ENCODE measurements around the gene PCBD1.
"Not testable (repeated sequence)": the region's sequence is repeated elsewhere in the genome, so short reads cannot be mapped to it uniquely, and the experiment has no call there.

The PCBD1 gene

DNA sequence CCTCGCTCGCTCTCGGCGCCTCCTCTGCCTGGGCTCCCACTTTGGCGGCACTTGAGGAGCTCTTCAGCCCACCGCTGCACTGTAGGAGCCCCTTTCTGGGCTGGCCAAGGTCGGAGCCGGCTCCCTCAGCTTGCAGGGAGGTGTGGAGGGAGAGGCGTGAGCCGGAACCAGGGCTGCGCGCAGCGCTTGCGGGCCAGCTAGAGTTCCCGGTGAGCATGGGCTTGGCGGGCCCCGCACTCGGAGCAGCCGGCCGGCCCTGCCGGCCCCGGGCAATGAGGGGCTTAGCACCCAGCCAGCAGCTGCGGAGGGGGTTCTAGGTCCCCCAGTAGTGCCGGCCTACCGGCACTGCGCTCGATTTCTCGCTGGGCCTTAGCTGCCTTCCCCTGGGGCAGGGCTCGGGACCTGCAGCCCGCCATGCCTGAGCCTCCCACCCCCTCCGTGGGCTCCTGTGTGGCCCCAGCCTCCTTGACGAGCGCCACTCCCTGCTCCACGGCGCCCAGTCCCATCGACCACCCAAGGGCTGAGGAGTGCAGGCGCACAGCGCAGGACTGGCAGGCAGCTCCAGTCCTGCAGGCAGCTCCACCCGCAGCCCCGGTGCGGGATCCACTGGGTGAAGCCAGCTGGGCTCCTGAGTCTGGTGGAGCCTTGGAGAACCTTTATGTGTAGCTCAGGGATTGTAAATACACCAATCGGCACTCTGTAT is 26.7 kb downstream of the PCBD1 start:
- DNase-seq = not testable (repeated sequence)

DNA sequence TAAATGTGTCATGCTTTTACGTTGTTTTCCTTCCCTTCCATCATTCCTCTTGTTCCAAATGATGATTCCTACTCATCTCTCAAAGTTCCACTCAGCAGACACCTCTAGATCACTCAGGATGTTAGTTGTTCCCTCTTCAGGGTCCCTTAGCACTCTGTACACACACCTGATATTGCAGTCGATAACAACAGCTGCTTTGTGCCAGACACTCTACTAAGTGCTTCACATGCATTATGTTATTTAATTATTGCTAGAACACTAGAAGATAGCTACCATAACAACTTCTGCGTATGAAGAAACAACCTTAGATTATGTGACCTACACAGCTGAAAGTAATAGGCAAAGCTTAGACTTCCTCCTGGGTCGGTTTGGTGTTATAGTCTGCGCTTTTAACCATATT is 29.6 kb downstream of the PCBD1 start:
- no peak for DNase-seq

DNA sequence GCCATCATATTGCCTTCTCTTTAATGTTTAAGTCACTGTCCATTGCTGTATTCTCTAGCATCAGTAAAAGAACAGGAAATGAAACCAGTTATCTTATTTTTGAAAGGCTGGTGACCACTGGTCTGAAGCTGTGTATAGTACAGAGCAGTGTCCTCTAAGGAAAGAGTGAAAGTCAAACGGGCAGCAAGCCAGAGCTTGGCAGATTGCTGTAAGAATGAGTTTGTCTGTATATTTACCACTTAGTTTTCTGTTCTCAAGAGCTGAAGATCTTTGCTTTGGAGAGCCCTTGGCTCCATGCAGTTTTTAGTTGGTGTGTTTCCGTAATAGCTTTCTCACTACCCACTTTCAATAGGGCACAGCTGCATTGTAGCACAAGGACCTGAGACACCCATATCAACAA is 31.9 kb downstream of the PCBD1 start:
- DNase-seq = no peak

DNA sequence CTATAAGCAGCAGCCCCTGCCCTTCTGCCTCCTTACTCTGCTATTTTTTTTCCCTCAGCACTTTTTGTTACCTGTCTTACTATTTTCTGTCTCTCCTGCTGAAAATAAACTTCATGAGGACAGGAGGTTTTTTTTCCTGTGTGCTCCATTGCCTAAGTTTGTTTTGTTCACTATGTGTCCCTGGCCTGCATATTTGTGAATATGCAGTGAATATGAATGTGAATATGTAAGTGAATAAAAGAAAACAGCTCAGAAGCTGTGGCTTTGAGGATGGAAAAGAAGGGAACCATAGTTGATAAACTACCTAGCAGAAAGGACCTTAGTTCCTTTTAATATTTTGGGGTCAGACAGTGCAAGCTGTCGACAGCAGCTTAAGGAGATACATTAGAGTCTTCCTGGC is 34.9 kb downstream of the PCBD1 start:
- DNase-seq = no peak

DNA sequence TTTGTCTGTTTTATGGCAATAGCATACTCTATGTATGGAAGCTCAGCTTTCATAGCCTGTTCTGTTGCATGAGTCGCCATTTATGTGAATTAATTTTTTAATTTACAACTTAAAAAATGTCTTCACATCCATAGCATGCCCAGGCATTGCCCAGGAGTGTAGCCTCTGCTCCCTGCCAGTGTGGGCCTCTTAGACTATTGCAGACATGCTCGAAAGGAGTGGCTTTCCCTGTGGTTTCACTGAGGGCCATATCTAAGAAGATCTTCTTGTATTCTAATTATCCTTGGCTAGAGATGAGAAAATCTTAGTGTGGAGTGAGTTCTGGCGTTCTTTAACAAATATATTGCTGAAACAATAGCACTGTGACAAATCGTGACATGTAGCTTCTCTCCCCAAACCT is 35.3 kb downstream of the PCBD1 start:
- DNase-seq = no peak

DNA sequence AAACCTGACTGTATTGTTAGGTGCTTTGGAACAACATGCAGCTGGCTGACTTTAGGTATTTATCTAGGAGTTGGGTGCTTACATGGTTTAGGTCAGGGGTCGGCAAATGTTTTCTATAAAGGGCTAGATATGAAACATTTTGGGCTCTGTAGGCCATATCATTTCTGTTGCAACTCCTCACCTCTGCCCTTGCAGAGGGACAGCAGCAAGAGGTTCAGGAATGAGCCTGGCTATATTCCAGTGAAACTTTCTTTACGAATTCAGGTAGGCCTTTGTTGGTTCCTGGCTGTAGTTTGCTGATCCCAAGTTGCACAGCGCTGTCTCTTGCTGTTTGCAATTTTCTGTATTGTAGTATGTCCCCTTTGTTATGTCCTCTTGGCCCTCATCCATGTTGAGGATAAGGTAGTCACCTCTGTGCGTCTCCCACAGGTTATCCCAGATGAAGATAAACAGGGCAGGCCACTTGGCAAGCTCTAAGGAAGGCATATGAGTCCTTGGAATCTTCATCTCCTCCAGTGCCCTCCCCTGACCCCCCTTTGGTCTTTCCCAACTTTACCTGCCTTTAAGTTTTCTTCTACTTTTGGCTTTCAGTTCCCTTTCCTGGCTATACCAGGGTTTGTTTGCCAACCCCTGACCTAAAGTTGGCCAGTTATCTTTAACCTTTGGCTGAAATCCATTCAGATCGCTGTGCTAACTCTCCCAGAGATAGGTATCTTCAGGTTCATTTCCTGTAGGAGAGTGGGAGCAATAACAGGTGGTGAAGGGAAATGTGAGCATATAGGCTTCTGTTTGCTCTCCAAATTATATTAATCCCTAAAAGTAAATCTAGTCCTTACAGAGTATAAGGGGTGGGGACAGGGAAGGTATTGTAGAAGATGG is 36.5 kb downstream of the PCBD1 start:
- DNase-seq = no peak

DNA sequence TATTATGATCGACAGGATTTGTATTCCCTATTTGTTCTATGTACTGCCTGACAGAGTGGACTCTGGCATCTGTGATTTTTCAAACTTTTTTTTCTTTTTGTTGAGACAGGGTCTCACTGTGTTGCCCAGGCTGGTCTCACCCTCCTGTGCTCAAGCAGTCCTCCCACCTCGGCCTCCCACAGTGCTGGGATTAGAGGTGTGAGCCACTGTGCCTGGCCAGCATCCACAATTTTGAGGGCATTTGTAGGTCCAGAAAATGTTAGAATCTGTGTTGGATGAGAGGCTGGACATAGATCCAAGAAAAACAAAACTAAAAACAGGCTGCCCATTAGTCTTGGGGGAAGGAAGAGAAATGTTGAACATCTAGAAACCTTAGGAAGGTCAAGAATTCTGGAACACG is 38.3 kb downstream of the PCBD1 start:
- DNase-seq = no peak

DNA sequence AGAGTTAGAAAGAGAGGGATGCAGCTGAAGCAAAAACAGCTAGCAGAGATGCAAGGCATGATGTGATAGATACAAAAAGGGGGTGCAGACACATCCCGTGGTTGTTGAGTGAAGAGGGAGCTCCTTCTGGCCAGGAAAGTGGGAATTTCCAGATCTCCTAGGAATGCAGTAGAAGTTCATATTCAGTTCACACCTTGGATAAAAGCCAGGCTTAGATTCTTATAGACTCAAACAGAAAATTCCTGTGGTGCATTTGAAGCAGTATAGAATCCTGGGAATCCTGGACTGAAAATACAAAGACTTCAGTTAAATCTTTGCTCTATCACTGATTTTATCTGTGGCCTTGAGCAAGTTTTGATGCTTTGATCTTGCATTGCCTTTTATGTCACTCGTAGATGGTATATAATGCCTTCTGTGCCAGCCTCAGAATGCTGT is 38.8 kb downstream of the PCBD1 start:
- DNase-seq = no peak

DNA sequence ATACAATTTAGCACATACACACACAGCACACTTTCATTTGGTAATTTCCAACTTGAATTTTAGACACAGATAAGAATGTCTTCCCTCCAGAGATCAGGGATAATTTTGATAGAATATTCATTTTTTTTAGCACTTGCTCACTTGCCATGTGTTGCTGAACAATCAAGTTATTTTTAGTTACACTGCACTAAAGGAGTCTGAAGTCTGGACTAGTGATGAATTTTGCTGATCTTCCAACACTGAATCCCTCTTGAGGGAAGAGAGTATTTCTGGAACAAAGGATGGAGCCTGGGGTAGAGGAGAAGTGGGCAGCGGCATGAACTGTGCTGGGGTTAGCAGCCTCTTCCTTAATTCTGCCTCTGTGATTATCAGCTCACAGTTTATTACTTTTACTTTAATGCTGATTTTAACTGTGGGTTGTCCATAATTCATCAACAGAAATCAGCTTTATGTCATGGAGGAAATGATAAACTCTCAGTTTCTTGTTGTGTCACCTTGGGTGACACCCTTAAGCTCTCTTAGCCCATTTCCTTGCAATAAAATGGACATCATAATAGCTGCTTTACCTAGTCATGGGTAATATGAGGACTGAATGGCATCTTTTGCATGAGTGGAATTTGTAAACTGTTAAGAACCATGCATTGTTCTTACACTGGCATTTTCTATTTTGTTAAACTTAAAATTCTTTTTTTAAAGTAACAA is 40.6 kb downstream of the PCBD1 start:
- DNase-seq = no peak

DNA sequence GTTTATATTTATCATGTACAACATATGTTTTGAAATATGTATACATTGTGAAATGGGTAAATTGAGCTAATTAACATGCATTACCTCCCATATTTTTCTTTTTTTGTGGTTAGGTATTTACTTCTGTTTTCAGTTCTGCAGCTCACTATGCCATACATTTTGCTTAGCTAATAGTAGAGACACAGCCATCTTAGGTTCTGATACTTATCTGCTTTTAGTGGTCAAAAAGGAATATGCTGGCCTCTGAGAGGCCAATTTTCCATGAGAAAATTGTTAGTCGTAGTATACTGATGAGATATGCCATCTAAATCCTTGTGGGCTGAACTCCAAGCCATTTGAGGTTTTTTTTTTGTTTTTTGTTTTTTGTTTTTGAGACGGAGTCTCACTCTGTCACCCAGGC is 41.6 kb downstream of the PCBD1 start:
- DNase-seq = no peak

DNA sequence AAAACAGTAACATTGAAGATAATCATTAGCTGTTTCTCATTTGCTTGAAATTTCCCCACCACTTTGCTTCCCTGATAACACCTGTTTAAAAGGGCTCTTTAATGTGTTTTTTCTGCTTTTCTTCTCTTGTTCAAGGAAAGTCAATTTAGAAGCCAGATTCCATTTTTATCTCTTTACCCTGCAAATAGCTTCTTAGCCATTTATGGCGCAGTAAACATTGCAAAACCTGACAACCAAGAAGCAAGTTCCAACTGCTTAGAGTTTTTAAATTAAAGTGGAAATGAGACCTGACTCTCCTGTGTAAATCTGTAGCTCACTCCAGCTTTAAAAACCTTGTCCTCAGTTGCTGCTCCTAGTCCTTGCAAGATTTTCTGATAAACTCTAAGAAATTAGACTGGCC is 42.5 kb downstream of the PCBD1 start:
- no peak for DNase-seq

DNA sequence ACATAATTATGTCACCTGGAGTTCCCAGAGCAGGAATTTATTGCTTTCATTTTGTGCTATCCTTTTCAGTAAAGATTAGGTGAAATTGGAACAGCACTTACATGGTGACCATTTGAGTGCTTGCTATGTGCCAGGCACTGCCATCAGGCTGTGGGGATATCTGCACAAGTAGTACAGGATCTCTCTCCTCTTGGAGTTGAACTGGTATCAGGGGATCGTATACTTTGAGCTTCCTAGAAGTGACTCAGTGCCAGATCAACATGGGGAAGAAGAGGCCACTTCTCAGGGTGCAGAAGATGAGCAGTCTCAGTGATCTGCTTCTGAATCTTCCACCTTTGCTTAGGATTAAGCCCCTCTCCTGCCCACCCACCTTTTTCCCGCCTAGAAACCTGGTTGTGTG is 43.1 kb downstream of the PCBD1 start:
- no peak for DNase-seq

DNA sequence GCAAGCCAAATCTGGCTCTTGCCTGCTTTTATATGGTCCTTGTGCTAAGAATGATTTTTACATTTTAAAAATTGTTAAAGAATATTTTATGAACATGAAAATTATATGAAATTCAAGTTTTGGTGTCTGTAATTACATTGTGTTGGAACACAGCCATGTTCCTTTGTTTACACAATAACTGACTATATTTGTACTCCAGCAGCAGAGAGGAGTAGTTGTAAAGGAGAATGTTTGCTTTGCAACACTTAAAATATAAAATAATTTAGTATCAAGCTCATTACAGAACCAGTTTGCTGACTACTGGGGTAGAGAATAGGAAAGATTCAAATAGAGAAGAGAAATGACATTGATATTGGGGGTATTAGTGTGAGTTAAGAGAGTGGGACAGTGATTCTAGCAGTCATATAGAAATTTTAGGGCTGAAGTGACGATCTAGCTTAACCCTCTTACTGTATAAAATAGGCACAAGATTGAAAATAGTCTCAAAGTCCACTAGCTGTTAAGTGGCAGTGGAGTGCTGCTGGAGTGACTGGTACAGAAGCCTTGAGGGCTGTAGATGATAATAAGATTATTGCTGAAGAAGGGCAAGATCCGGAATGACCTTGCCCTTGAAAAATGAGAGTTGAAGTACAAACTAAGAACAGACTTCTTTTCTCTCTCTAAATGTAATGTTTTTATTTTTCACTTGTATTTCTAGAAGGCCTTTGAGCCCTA is 44.4 kb downstream of the PCBD1 start:
- peak; percentile 22 for DNase-seq

DNA sequence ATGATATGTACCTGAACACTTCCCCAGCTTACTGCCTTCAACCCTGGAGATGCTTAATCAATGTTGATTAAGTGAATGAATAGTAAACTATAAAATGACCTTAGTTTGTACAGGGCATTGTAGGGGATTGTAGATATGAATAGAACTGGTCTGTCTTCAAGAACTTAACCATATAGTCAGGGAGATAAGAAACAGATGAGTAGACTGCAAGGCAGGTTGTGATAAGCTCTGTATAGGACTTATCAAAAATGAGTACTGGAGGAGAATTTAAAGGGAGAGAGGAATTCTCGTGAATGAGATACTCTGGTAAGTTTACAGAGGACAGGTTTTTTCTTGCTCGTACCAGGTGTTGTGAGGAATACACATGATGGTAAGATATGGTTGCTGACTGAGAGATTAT is 45.0 kb downstream of the PCBD1 start:
- DNase-seq = peak; percentile 22

DNA sequence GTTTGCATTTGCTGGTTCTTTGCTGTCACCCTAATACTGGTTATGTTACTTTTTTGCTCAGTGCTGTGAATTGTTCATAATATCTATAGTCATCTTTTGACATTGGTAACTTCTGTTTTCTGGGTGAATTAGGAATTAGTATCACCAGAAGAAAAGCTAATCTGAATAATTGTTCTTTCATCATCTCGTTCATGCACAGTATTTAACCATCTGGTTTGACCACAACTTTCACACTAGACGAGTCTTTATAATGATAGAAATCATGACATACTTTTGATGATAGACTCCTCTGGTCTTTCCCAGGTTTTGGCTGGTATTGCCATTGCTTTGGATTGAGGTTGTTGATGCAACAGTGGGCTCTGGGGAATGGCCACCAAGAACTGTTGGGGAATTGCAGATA is 47.5 kb downstream of the PCBD1 start:
- DNase-seq = no peak

DNA sequence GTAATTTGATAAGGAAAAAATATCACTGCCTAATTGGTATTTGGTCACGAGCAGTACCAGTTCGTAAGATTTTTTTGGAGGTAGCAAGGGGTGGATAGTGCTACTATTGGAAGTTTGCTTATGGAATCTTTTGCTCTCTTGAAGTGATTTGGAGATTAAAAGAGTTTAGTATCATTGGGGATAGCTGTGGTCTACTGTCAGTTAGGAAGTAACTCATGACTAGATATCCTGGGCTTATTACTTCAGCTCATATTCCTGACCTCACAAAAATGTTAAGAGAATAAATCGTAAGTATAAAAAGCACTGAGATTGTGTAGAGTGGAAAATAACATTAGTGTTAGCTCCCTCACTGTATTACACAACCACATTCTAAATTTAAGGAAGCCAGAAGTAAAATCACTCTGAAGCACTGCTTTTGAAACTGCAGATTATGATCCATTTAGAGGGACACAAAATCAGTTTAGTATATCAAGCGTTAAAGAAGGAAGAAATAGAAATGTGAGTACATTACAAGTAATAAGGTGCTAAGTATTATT is 50.0 kb downstream of the PCBD1 start:
- no peak for DNase-seq

DNA sequence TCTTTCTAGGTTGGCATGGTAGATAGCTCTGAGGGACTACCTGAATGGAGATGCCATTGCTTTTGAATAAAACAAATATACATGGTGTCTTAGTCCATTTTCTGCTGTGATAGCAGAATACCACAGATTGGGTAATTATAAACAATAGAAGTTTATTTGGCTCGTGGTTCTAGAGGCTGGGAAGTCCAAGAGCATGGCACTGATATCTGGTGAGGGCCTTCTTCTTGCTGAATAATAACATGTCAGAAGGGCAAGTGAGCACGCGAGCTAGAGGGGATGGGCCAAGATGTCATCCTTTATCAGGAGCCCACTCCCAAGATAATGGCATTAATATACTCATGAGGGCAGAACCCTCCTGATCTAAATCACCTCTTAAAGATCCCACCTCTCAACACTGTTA is 50.7 kb downstream of the PCBD1 start:
- DNase-seq = no peak

DNA sequence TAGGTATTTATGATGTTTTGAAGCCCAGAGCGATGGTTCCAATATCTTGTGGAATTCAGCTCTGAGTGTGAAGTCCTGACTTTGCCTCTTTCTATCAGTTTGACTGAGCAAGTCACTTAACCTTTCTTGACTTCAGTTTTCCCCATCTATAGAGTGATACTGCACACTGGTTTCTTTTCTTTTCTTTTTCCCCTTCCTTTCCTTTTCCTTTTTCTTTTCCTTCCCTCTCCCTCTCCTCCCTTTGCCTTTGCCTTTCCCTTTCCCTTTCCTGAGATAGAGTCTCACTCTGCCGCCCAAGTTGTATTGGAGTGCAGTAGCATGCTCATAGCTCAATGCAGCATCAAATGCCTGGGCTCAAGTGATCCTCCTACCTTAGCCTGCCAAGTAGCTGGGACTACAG is 52.0 kb downstream of the PCBD1 start:
- DNase-seq = no peak

DNA sequence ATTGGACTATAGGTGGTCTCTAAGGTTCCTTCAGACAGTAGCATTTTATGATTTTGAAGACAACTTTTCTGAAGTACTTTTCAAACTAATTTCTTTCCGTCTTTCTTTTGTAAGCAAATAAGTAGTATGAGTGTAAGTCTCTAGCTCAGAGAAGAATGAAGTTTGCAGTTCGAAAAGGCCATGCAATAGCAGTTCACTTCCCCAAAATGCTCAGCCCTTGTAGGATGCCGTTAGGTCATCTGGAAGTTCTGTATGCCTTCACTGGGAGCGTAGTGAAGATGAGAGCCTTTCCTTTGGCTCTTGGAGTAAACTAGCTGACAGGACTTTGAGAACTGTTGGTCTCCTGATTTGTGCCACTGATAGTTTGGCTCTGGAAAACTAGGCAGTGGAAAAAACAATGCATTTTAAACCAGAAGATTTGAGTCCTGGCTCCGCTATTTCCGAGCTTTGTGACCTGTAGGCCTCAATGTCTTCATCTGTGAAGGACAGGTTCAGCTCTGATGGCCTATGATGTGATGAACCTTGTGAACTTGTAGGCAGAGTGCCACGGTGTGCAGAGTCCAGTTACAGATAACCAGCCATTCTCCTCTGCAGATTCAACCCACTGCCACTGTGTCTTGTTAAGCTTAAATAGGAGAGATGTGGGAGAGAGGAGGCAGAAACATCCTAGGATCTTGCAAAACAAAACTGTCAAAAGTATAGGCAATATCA is 53.8 kb downstream of the PCBD1 start:
- no peak for DNase-seq

DNA sequence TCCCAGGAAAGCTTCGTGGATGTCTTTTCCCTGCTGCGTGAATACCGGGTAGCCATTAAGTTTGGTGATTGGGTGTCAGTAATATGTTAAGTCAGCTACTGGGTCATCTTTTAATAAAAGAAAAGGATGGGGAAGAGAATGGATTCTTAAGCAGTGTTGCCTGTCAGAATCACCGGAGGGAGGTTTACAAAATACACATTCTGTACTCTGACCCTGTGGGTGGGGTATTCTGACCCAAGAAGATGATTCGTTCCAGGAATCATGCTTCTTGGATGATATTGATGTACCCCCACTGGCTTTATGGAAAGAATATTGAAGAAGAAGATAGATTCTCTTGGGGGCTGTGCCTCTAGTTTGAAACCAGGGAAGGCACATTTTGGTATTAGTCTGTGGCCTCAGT is 54.3 kb downstream of the PCBD1 start:
- no peak for DNase-seq

DNA sequence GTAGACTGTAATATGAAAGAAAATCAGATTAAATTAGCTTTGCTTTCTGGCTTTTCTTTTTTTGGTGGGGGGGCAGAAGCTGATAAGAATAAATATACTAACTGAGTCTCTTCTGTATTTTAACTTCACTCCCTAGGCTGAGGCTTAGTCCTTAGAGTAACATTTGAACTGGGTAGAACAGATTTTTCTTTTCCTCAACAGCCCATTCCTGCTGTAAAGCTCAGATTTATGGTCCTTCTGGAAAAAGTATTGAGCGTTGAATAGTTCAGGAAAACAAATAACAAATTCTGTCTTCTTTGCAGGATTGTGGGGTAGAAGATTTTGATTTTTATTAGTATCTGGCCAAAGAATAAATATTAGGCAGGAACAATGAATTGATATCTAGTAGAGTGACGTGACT is 54.8 kb downstream of the PCBD1 start:
- no peak for DNase-seq

Data from NCI-H748 treated with DMSO at 0.1 percent for 48 hours (cell line).